IMR-90 (cell line): ENCODE data around the gene ADGRG6. TPM values are rescaled to one million over a fixed set of nuclear protein-coding genes. Genes with fewer than 3 reads are reported as not detected.

Experiments used
- ATAC-seq: fragments of 200-7000 bp; cut with Tn5 transposase; 2 replicates; pipeline ENCODE4 v1.9.1; 2020; ENCODE audit warnings: low read depth, mild to moderate bottlenecking, moderate library complexity
- BruUV-seq: library from RNA; stranded (reverse); fragments of 400-500 nt; replicated peaks from 2 replicates; lab custom pipeline; 2021; lab: Mats Ljungman, UMichigan
- CTCF ChIA-PET: fragments of 300-600 bp; formaldehyde crosslinking; extraction: SDS; loops from one replicate; lab custom pipeline; 2021; ENCODE audit warnings: antibody characterized with exemption; lab: Yijun Ruan, JAX
- POLR2A ChIA-PET: fragments of 300-600 bp; sonication (Branson Sonifier 250); formaldehyde crosslinking; loops from one replicate; lab custom pipeline; 2022; ENCODE audit warnings: antibody characterized with exemption; ENCODE audit not compliant: unreplicated experiment; lab: Charles Lee
- DNase-seq: peaks from one replicate; pipeline ENCODE4 v3.0.0; 2013
- H2AFZ ChIP-seq: replicated peaks from 2 replicates; pipeline ENCODE3; 2013; ENCODE audit warnings: low read length, mild to moderate bottlenecking; ENCODE audit not compliant: poor library complexity
- H2AK5ac ChIP-seq: 2 replicates; pipeline ENCODE4 v1.6.1; 2013; ENCODE audit warnings: low read depth, low read length, inconsistent platforms
- H2AK9ac ChIP-seq: replicated peaks from 2 replicates; pipeline ENCODE3; 2013; ENCODE audit warnings: mild to moderate bottlenecking, low read depth, low read length, moderate library complexity; ENCODE audit not compliant: poor library complexity
- H2BK120ac ChIP-seq: 2 replicates; pipeline ENCODE4 v1.6.1; 2013; ENCODE audit warnings: low read depth, low read length, inconsistent platforms
- H2BK15ac ChIP-seq: 3 replicates; pipeline ENCODE4 v1.6.1; 2013; ENCODE audit warnings: low read depth, low read length, inconsistent platforms
- H2BK20ac ChIP-seq: 2 replicates; pipeline ENCODE4 v1.6.1; 2013; ENCODE audit warnings: low read depth, mild to moderate bottlenecking, inconsistent platforms, low read length, moderate library complexity
- H2BK5ac ChIP-seq: 2 replicates; pipeline ENCODE4 v1.6.1; 2013; ENCODE audit warnings: mild to moderate bottlenecking, low read depth, low read length, inconsistent platforms; ENCODE audit not compliant: poor library complexity, severe bottlenecking
- H3K14ac ChIP-seq: replicated peaks from 2 replicates; pipeline ENCODE4 v1.6.1; 2013; ENCODE audit warnings: low read depth, low read length, inconsistent platforms
- H3K18ac ChIP-seq: 2 replicates; pipeline ENCODE4 v1.6.1; 2013; ENCODE audit warnings: low read depth, low read length, control low read depth
- H3K23ac ChIP-seq: 2 replicates; pipeline ENCODE4 v1.6.1; 2013; ENCODE audit warnings: low read depth, low read length, inconsistent platforms
- H3K27ac ChIP-seq: 2 replicates; pipeline ENCODE4 v1.5.1; 2013; ENCODE audit warnings: mild to moderate bottlenecking, control low read depth, low read length; ENCODE audit not compliant: insufficient read depth
- H3K27me3 ChIP-seq: 2 replicates; pipeline ENCODE4 v1.6.1; 2013; ENCODE audit warnings: low read length; ENCODE audit not compliant: control insufficient read depth, insufficient read depth
- H3K36me3 ChIP-seq: 2 replicates; pipeline ENCODE4 v1.6.1; 2013; ENCODE audit warnings: low read length, mixed read lengths; ENCODE audit not compliant: control insufficient read depth, insufficient read depth
- H3K4ac ChIP-seq: 2 replicates; pipeline ENCODE4 v1.6.1; 2013; ENCODE audit warnings: low read depth, low read length, inconsistent platforms
- H3K4me1 ChIP-seq: 2 replicates; pipeline ENCODE4 v1.6.1; 2013; ENCODE audit warnings: low read length, mixed read lengths; ENCODE audit not compliant: control insufficient read depth, insufficient read depth
- H3K4me2 ChIP-seq: 2 replicates; pipeline ENCODE4 v1.6.1; 2013; ENCODE audit warnings: low read depth, mild to moderate bottlenecking, control low read depth, low read length, moderate library complexity
- H3K4me3 ChIP-seq: 2 replicates; pipeline ENCODE4 v1.5.1; 2013; ENCODE audit warnings: low read depth, mild to moderate bottlenecking, control low read depth, low read length, moderate library complexity; ENCODE audit not compliant: insufficient read depth
- H3K56ac ChIP-seq: 2 replicates; pipeline ENCODE4 v1.6.1; 2013; ENCODE audit warnings: low read length, inconsistent platforms; ENCODE audit not compliant: insufficient read depth; ENCODE audit errors: extremely low read depth
- H3K79me1 ChIP-seq, 2 experiments: 2 replicates each; pipeline ENCODE4 v1.6.1; 2013; ENCODE audit warnings: low read length in 2 of 2, inconsistent platforms in 1 of 2, low read depth in 1 of 2
- H3K9ac ChIP-seq: 2 replicates; pipeline ENCODE4 v1.6.1; 2013; ENCODE audit warnings: low read depth, low read length, control low read depth
- H3K9me1 ChIP-seq: 2 replicates; pipeline ENCODE4 v1.6.1; 2013; ENCODE audit warnings: low read length, inconsistent platforms; ENCODE audit not compliant: insufficient read depth
- H3K9me3 ChIP-seq: 2 replicates; pipeline ENCODE4 v1.6.1; 2013; ENCODE audit warnings: low read length; ENCODE audit not compliant: control insufficient read depth, insufficient read depth
- H4K20me1 ChIP-seq: 2 replicates; pipeline ENCODE4 v1.6.1; 2013; ENCODE audit warnings: low read length, inconsistent platforms; ENCODE audit not compliant: insufficient read depth
- H4K5ac ChIP-seq: 2 replicates; pipeline ENCODE4 v1.6.1; 2013; ENCODE audit warnings: mild to moderate bottlenecking, low read depth, low read length, control low read depth
- H4K8ac ChIP-seq, 2 experiments: 2 replicates each; pipeline ENCODE4 v1.6.1; 2013; ENCODE audit warnings: low read depth in 2 of 2, low read length in 2 of 2, control low read depth in 1 of 2, inconsistent platforms in 1 of 2
- H4K91ac ChIP-seq: 2 replicates; pipeline ENCODE4 v1.6.1; 2013; ENCODE audit warnings: low read depth, low read length, inconsistent platforms; ENCODE audit not compliant: insufficient read depth
- BHLHE40 ChIP-seq: fragments of 150-350 bp; IDR thresholded peaks from 2 replicates; pipeline ENCODE4 v1.6.1; 2016; ENCODE audit warnings: mild to moderate bottlenecking, low read depth, low read length
- CEBPB ChIP-seq: IDR thresholded peaks from 2 replicates; pipeline ENCODE4 v1.6.1; 2012; ENCODE audit warnings: low read depth, low read length, improper control_type of control experiment
- FOS ChIP-seq: fragments of 150-350 bp; IDR thresholded peaks from 2 replicates; pipeline ENCODE4 v1.6.1; 2016; ENCODE audit warnings: low read depth, low read length
- MAFK ChIP-seq: IDR thresholded peaks from 2 replicates; pipeline ENCODE4 v1.6.1; 2012; ENCODE audit warnings: low read depth, low read length, improper control_type of control experiment
- MXI1 ChIP-seq: IDR thresholded peaks from 2 replicates; pipeline ENCODE4 v1.6.1; 2012; ENCODE audit warnings: low read depth, mild to moderate bottlenecking, low read length, moderate library complexity, borderline replicate concordance
- RCOR1 ChIP-seq: IDR thresholded peaks from 2 replicates; pipeline ENCODE4 v1.6.1; 2012; ENCODE audit warnings: mild to moderate bottlenecking, low read length, improper control_type of control experiment; ENCODE audit not compliant: insufficient replicate concordance
- SMC3 ChIP-seq: fragments of 150-350 bp; IDR thresholded peaks from 2 replicates; pipeline ENCODE4 v1.6.1; 2016; ENCODE audit warnings: low read depth, mild to moderate bottlenecking, antibody characterized with exemption, low read length, moderate library complexity
- WGBS, 2 experiments: methylation state at CpG; one replicate each; pipeline versions ENCODE4 v1.1.5 to v1.1.7; 2013; ENCODE audit warnings: missing lambda C conversion rate in 2 of 2; ENCODE audit not compliant: insufficient read length in 1 of 2; ENCODE audit errors: extremely low coverage in 2 of 2; 5-methylcytosine and 5-hydroxymethylcytosine counted together
- dilution Hi-C: fragments of 300-500 bp; cut with HindIII; formaldehyde crosslinking; loops from one replicate; pipeline ENCODE4 v1.14.3; 2018; ENCODE audit warnings: low sequenced_read_pairs; ENCODE audit not compliant: unreplicated experiment
- in situ Hi-C: fragments of 300-500 bp; cut with MboI; formaldehyde crosslinking; loops from 3 replicates; pipeline ENCODE4 v1.14.3; 2019; ENCODE audit warnings: low sequenced_read_pairs, inconsistent platforms, mixed read lengths
- intact Hi-C: fragments of 100-400 bp; cut with micrococcal nuclease; formaldehyde crosslinking; loops from 2 replicates; pipeline ENCODE4 v1.10.0; 2022
- polyA plus RNA-seq, 3 experiments: library from polyadenylated mRNA; depleted of rRNA; stranded (reverse); fragments of >200 nt; gene quantifications; 2 replicates each; pipeline ENCODE4 v1.2.3, GENCODE V29; 2012; ENCODE audit warnings: low replicate concordance in 1 of 3
- total RNA-seq: library from RNA; depleted of rRNA; stranded (reverse); fragments of >200 nt; gene quantifications from 2 replicates; pipeline ENCODE4 v1.2.3, GENCODE V29; 2012

ADGRG6 gene
- total and polyA plus RNA-seq, 2 of the 4 experiments (the other 2 are of a cell fraction): 10.0 to 20.3 TPM

DNA sequence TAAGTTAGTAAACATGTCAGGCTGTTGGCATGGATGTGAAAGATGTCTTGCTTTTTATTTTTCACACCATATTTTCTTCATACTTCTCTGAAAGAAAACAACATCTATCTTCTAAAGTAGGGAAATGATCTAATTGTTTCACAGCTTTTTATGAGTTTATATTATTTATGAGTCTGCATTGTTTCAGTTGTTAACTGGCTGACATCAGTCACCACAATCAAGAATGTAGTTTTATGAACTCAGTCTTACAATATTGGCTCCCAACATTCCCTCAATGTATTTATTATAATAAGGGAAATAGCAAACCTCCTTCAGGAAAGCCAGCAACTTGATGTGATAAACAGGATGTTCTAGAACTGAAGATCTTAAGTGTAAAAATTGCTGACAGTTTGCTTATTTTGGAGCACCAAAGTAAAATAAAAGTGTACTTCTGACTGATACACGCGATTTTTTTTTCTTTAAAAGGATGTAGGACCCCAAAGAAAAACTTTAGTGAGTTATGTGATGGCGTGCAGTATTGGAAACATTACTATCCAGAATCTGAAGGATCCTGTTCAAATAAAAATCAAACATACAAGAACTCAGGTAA, 106.0 kb downstream of the ADGRG6 start:
- no peak for ATAC-seq
- ChIA-PET CTCF (no interaction called here), POLR2A (no interaction called here)
- no CpG with 5 or more reads among the region's 3 CpGs for WGBS, 2 experiments
- H3K9me1 ChIP-seq: peaks cover 2% of the 10 kb centered on the region; the same call in 1 of the 2 replicates
- H3K4ac ChIP-seq: no peak overlapping the region
- DNase-seq: no peak
- in situ Hi-C loops: no loop called here
- H4K91ac ChIP-seq: no peak overlapping the region
- no peak overlapping the region for H2AFZ ChIP-seq
- no peak overlapping the region for H2BK20ac ChIP-seq
- H3K23ac ChIP-seq: no peak overlapping the region
- no peak overlapping the region for H3K9ac ChIP-seq
- H3K14ac ChIP-seq: no peak overlapping the region
- no peak overlapping the region for H2AK5ac ChIP-seq
- H2BK5ac ChIP-seq: no peak overlapping the region
- H4K8ac ChIP-seq: no peak overlapping the region
- H2BK15ac ChIP-seq: no peak overlapping the region
- H3K36me3 ChIP-seq: no peaks in the 10 kb centered on the region
- no peak for TF ChIP-seq CEBPB
- TF ChIP-seq MXI1: no peak
- no peak for TF ChIP-seq FOS
- no peak for TF ChIP-seq BHLHE40
- TF ChIP-seq RCOR1: no peak
- TF ChIP-seq SMC3: no peak
- peak; percentile 50 for TF ChIP-seq MAFK
- no peak overlapping the region for H3K4me2 ChIP-seq
- peaks cover 4% of the 10 kb centered on the region for H3K4me1 ChIP-seq
- no peak overlapping the region for H4K5ac ChIP-seq
- peak overlapping the region; percentile 31; the same call in 1 of the 2 replicates for H3K18ac ChIP-seq
- no peak overlapping the region for H3K27ac ChIP-seq
- no peak overlapping the region for H2BK120ac ChIP-seq
- H3K27me3 ChIP-seq: no peaks in the 10 kb centered on the region
- no peaks in the 10 kb centered on the region for H4K20me1 ChIP-seq
- no peak overlapping the region for H3K56ac ChIP-seq
- no TSS peak for BruUV-seq
- no peaks in the 10 kb centered on the region for H3K9me3 ChIP-seq
- H3K4me3 ChIP-seq: no peak overlapping the region
- dilution Hi-C loops: no loop called here
- intact Hi-C loops: no loop called here
- H3K79me1 ChIP-seq: no peaks in the 10 kb centered on the region
- H2AK9ac ChIP-seq: no peak overlapping the region
